ENCODE measurements around the gene NUDT3.
"Not testable (repeated sequence)": the region's sequence is repeated elsewhere in the genome, so short reads cannot be mapped to it uniquely, and the experiment has no call there.

Gene NUDT3

GRCh38 chr6:34391786-34392496 lies 528 bp downstream of the NUDT3 start:
- DNase-seq, result peak; percentile 44

- no peak for DNase-seq
Measured at GRCh38 chr6:34391473-34391785, 1.0 kb downstream of the NUDT3 start.

GRCh38 chr6:34390531-34391472 lies 1.7 kb downstream of the NUDT3 start:
- DNase-seq, result no peak

GRCh38 chr6:34389034-34389433 lies 3.4 kb downstream of the NUDT3 start:
- DNase-seq, result no peak

GRCh38 chr6:34388421-34388820 lies 4.0 kb downstream of the NUDT3 start:
- no peak for DNase-seq

GRCh38 chr6:34386316-34387137 lies 5.9 kb downstream of the NUDT3 start:
- no peak for DNase-seq

- no peak for DNase-seq
Measured at GRCh38 chr6:34385793-34386195, 6.7 kb downstream of the NUDT3 start.

GRCh38 chr6:34384321-34385153 lies 7.9 kb downstream of the NUDT3 start:
- no peak for DNase-seq

GRCh38 chr6:34383656-34384320 lies 8.7 kb downstream of the NUDT3 start:
- DNase-seq, result no peak

- no peak for DNase-seq
Measured at GRCh38 chr6:34383161-34383631, 9.3 kb downstream of the NUDT3 start.

GRCh38 chr6:34381081-34381480 lies 11.4 kb downstream of the NUDT3 start:
- DNase-seq, result no peak

GRCh38 chr6:34378470-34378869 lies 14.0 kb downstream of the NUDT3 start:
- no peak for DNase-seq

GRCh38 chr6:34377984-34378383 lies 14.5 kb downstream of the NUDT3 start:
- DNase-seq, result no peak

- DNase-seq, result not testable (repeated sequence)
Measured at GRCh38 chr6:34377571-34377970, 14.9 kb downstream of the NUDT3 start.

GRCh38 chr6:34375833-34376232 lies 16.6 kb downstream of the NUDT3 start:
- DNase-seq, result no peak

GRCh38 chr6:34374508-34374907 lies 18.0 kb downstream of the NUDT3 start:
- no peak for DNase-seq

GRCh38 chr6:34374069-34374468 lies 18.4 kb downstream of the NUDT3 start:
- no peak for DNase-seq

GRCh38 chr6:34373511-34373910 lies 19.0 kb downstream of the NUDT3 start:
- no peak for DNase-seq

GRCh38 chr6:34371865-34372264 lies 20.6 kb downstream of the NUDT3 start:
- DNase-seq, result not testable (repeated sequence)

GRCh38 chr6:34370361-34370760 lies 22.1 kb downstream of the NUDT3 start:
- DNase-seq, result no peak

GRCh38 chr6:34369385-34369784 lies 23.1 kb downstream of the NUDT3 start:
- DNase-seq, result no peak

- DNase-seq, result no peak
Measured at GRCh38 chr6:34366639-34366921, 25.9 kb downstream of the NUDT3 start.
